Hepatic stellate cell (primary cell): ENCODE results near the gene C3orf22.
"Not testable (repeated sequence)": the region's sequence is repeated elsewhere in the genome, so short reads cannot be mapped to it uniquely, and the experiment has no call there.

Source experiments
- DNase-seq: peaks from one replicate; pipeline ENCODE4 v3.0.0; 2011; ENCODE audit warnings: low spot score

Gene C3orf22

DNA sequence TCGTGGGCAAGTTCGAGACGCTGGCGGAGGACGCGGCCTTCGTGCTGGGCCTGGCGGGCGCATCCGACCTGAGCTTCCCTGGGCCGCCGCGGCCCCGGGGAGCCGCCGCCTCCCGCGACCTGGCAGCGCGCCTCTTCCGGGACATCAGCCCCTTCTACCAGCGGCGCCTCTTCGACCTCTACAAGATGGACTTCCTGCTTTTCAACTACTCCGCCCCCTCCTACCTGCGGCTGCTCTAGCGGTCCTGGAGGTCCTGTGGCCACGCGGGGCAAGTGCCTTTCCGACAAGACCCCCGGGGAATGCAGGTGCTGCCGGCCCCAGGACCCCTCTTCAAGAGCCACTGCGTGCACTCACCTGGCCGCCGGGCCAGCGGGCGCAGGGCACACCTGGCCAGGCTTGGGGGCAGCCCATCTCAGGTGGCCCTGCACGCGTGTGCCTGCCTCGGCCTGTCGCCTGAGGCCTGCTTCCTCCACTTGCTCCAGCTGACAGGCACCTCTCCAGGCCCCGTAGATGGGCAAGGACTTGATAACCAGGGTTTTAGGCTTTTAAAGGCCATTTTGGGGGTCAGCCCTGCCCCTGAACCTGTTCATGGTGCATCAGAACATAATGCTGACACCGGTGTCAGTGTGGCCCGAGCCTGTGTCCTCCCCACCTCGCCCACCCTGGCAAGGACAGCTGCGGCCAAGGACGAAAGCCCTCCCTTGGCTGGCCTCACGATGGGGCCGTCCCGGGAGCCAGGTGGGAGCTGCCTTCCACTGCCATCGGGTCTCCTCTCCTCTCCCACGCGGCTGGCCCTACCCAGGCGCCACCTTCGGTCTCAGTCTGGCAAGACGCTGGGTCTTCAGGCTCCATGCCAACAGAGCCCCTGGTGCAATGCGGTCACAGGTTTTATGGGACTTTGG, 16.1 kb downstream of the C3orf22 start:
- no peak for DNase-seq

DNA sequence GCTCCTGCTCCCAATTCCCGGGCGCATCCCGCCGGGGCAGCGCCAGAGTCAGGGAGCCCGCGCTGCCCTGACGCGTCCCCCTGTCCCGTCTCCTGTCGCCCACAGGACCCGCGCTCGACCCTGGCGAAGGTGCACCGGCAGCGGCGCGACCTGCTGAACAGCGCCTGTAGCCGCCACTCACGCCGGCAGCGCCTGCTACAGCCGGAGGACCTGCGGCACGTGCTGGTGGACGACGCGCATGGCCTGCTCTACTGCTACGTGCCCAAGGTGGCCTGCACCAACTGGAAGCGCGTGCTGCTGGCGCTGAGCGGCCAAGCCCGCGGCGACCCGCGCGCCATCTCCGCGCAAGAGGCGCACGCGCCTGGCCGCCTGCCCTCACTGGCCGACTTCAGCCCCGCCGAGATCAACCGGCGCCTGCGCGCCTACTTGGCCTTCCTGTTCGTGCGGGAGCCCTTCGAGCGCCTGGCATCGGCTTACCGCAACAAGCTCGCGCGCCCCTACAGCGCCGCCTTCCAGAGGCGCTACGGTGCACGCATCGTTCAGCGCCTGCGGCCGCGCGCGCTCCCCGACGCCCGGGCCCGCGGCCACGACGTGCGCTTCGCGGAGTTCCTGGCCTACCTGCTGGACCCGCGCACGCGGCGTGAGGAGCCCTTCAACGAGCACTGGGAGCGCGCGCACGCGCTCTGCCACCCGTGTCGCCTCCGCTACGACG, 16.9 kb downstream of the C3orf22 start:
- no peak for DNase-seq

DNA sequence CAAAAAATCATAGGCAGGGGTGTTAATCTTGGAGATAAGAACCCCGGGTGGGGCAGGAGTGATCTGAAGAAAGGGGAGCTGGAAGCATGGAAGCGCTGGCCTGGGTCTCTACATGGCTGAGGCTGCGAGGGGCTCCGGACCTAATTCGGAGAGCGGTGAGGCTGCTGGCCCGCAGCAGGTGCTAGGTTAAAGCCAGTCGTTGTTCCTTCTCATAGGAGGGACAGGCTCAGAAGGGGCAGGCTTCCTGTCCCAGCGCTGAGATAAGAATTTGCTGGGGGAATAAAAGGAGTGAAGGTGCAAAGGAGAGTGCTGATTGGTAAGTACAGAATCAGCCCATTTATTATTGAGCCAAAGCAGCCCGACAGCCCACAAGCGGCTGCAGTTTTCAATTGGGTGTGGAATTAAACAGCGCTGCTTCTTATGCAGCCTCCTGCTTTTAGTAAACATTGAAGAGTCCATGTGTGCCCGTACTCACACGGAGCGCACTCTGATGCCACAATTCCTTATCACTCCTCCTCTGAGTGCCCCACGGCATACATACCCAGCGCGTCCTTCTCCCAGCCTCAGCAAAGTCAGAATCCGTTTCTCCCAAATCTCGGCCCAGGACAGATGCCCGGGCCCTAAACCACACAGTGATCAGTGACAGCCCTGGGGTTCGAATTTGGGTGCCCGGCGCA, 17.6 kb downstream of the C3orf22 start:
- DNase-seq, result no peak

DNA sequence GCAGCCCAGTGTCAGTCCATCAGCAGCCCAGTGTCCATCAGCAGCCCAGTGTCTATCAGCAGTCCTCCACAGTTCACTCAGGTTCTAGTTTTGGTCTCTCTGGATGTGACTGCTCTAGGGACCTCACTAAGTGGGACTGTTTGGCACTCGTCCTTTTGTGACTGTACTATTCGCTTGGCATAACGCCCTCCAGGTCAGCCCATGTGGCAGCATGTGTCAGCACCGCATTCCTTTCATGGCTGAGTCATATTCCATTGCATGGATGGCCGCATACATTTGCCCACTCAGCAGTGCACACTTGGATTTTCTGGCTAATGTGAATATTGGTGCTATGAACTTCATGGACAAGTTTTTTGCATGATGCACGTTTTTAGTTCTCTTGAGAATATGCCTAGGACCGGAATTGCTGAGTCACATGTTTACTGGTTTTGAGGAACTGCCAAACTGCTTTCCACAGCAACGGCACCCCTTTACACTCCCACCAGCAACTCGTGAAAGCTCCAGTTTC, 18.3 kb downstream of the C3orf22 start:
- peak; percentile 89 for DNase-seq

DNA sequence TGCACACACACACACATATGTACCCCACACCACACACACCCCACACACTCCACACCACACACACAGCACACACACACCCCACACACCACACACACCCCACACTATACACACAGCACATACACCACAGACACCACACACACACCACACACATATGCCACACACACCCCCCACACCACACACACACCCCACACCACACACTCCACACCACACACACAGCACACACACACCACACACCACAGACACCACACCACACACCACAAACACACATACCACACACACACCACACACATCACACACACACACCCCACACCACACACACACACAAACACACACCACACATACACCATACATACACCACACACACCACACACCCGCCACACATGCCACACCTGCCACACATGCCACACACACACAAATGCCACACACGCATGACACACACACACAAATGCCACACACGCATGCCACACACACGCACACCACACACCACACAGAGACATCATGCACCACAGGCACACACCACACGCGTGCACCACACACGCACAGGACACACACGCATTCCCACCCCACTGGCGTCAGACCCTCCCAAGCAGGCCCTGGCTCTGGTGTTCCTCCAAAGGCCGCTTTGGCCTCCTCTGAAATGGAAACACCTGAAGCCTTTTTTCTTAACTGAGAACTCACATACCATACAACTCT, 19.0 kb downstream of the C3orf22 start:
- no peak for DNase-seq

DNA sequence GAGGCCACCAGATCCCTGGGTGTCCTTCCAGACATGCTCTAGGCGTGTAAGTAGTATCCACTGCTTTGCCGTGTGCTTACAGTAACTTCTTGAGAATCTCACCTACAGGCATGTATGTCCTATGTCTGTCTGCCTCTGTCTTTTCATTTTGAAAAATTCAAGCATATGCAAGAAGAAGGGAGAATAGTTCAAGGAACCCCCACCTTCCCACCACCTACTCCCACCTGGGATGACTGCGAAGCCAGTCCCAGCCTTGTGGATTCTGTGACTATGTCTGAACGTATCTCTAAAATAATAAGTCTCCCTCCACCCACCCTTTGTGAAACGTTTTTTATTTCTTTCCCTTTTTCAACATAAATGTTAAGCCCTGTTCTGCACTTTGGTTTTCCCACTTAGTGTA, 19.8 kb downstream of the C3orf22 start:
- no peak for DNase-seq

DNA sequence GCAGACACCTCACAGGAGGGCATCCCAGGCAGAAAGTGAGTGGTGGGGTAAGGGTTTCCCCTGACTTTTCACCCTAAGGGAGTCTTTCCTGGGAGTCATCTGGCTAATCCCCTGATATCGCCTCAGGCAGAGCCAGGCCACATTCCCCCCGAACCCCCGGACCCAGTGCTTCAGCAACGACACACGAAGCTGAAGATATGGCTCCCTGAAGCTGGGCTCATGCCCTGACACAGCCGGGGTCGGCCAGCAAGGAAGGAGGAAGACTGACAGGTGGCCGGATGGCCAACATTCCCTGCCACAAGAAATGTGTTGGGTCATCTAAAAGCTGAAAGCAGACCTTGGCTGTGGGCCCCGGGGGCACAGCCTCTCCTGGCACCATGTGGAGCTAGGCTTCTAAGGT, 20.4 kb downstream of the C3orf22 start:
- no peak for DNase-seq

DNA sequence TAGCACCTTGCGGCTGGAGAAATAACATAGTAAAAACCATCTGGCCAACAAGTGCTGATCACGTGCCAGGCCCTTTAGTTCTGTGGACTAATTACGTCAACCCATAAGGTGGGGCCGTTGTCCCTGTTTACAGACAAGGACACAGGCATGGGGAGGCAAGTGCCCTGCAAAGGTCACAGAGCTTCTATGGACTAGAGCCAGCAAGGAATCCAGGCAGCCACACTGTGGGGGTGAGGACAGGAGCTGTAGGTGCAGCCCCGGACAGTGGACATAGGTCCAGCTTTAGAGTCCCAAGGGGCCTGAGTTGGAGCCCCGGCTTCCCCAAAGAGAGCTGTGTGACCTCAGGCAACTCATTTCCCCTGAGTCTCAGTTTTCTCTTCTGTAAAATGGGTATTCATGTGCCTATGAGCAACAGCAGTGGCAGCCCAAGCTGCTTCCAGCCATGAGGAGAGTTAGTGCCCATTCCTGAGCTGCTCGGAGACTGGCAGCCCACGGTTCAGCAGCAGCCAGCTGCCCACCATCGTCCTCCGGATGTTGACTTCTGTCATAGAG, 20.9 kb downstream of the C3orf22 start:
- DNase-seq, result no peak

DNA sequence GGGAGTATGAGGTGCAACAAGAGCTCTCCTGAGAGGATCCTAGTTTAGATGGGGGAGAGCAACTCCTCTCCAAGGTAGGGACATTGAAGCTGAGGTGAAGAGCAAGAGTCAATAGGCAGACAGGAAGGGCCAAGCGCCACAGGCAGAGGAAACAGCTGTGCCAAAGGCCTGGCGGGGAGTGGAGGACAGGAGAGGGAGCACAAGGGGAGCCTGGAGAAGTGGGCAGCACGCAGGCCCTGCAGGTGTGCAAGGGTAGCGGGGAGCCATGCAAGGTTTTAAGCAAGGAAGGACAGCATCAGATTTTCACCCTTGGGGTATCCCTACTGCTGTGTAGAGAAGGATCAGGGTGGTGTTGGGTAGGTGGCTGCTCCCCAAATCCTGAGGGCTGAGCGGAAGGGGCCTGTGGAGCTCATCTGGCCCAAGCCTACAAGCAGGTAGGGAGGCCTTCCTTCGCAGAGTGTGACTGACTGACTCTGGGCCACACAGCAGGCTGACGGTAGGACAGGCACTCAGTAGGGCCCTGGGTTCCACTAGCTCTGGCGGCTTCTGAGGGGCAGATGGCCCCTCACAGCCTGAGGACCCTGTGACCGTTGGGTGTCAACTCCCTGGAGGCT, 21.5 kb downstream of the C3orf22 start:
- DNase-seq, result no peak

DNA sequence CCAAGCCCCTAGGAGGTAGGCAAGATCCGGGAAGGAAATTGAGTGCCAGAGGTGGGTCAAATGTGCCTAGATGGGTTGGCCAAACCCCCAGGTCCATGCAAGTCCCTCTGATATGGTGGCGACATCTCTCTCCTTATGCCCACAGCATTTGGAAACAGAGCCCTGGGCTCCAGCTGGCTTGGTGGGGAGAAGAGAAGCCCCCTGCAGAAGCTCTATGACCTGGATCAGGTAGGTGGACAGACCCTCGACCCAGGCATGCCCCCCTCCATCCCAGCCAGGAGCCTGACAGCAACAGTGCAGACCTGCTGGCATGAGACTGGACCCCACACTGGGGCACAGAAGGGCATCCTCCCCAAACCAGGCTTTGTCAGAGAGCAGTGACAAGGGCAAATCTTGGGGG, 22.6 kb downstream of the C3orf22 start:
- DNase-seq, result no peak

DNA sequence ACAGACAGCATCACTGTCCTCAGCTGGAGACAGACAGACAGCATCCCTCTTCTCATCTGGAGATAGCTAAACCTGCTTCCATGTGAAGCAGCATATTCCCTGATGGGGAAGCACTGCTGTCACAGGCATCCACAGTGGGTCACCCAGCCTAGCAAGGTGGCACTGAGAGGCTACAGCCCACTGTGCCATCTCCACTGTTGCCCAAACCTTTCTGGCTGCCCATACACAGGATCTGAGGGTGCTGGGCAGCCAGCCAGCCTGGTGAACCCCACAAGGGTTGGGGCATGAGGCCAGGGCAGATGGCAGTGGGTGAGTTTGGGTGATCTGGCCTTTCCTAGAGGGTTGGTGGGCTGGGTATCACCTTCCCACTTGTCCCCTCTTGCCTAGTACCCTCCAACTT, 23.1 kb downstream of the C3orf22 start:
- no peak for DNase-seq

DNA sequence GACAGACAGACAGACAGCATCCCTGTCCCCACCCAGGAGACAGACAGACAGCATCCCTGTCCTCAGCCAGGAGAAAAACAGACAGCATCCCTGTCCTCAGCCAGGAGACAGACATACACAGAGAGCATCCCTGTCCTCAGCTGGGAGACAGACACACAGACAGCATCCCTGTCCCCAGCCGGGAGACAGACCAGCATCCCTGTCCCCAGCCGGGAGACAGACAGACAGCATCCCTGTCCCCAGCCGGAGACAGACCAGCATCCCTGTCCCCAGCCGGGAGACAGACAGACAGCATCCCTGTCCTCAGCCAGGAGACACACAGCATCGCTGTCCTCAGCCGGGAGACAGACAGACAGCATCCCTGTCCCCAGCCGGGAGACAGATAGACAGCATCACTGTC, 24.0 kb downstream of the C3orf22 start:
- DNase-seq, result not testable (repeated sequence)

DNA sequence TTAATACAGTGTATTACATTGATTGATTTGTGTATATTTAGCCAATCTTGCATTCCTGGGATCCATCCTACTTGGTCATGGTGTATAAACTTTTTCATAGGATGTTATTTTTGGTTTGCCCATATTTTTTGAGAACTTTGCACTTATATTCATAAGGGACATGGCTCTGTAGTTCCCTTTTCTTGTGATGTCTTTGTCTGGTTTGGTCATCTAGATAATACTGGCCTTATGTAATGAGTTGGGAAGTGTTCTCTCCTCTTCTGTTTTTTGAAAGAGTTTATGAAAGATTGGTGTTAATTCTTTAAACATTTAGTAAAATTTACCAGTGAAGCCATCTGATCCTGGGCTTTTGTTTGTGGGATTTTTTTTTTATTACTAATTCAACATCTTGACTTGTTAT, 25.2 kb downstream of the C3orf22 start:
- no peak for DNase-seq

DNA sequence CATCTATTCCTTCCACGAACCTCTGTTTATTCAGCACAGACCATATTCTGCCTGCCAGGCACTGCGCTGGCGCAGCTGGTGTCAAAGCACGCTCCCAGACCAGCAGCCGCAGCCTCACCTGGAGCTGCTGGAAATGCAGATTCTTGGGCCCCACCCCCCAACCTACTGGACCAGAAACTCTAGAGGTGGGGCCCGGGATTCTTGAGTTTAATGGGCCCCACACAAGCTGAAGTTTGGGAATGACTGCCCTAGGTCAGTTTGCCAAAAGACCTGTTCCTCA, 27.7 kb downstream of the C3orf22 start:
- no peak for DNase-seq

DNA sequence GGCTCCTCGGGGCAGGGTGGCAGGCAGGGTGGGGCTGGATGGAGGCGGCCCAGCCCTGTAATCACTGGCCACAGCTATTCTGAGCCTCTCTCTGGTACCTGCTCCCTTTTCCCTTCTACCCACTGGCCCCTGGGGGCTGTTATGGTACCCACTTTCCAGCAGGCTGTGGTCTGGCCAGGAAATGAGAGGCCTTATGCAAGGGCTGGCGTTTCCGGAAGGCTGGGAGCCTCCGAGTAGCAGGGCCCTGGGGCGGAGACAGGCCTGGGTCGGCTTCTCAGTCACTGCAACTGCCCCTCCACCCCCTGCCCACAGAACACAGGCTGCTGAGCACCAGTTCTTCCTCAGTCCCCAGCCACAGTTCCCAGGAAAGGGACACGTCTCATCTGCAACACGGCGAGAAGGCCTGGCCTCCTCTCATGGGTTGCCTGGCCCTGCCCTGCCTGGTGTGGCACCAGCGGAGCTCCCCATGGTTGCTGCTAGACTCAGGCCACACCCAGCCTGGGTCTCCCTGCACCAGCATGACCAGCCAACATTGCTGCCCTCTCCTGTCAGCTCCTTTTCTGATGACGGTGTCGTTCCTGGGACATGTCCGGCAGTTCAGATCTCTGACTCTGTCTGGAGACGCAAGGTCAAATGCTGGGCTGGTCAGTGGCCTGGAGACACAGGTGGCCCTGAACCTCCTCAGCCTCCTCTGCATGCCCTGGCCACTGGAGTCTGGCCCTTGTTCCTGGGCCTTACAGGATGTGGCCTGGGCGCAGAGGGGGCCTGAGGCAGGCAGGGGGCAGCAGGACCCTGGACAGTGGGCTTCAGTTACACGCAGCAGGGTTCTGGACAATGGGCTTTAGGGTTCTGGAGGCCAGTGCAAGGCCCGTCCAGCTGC, 28.3 kb downstream of the C3orf22 start:
- DNase-seq, result no peak

DNA sequence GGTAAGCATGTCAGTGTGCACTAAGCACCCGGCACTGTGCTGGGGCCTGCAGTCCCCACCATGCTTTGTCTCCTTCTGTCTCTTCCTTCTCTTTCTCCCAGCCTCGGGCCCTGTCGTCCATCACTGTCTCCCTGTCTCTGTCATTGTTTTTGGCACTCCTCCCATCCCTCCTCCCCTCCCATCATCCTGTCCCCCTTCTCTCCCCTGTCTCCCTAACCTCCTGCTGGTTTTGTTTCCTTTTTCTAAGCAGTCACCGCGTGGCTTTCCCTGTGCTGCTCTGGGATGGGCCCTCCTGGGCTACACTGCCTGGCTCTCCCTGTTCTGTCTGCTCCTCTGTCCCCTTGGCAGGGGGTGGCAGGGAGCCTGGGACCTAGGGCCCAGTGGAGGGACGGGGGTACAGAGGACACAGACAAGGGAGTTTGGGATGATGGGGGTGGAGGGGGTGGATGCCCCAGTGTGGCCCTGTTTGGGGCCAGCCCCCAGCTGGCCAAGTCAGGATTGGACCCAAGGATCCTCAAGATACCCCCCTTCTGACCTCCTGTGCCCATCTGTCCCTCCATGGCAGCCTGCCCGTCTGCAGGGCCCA, 29.1 kb downstream of the C3orf22 start:
- no peak for DNase-seq

DNA sequence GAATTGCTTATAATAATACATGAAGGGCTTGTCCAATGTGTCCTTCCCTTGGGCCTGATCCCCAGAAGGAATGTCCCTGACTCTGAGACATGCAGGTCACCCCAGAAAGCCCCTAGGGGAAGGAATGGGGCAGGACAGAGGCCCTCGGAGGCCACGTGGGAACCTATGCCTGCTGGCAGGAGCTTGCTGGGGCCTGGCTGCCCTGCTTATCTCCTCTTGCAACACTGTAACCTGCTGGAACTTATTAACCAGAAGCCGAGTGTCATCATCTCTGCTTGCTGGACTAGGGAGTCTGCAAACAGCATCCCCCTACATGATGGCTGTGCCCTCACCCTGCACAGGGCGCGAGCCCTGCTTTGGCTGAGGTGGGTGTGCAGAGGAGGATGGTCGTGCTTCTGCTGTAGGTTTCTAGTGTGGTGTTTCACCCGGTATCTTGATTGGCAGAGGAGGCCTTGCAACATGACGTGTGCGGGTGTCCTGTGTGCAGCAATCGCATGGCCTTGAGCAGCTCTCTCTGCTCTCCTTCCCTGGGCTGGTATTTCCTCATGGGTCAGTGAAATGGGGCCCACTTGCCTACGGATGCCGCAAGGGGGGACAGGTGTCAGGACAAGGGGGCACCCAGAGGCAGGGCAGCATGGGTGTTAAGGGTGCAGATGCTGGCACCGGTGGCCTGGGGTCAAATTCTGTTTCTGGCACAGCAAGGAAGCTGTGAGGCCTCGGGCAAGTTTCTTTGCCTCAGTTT, 29.8 kb downstream of the C3orf22 start:
- no peak for DNase-seq

DNA sequence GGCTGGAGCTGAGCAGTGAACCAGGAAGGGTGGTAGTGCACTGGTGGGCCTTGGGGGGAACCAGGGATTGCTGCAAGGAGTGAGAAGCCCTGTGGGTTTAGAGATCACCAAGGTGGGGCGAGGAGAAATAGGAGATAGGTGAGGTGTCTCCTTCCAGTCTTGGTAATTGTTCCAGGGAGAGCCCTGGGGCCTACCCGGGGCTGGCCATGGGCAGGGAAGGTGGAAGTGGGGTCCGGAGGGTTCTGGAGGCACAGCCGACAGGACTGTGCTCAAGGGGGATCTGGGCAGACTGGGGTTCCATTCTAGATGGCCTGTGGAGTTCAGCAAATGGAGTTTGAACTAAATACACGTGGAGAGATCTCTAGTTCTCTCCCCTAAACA, 30.3 kb downstream of the C3orf22 start:
- DNase-seq, result no peak

DNA sequence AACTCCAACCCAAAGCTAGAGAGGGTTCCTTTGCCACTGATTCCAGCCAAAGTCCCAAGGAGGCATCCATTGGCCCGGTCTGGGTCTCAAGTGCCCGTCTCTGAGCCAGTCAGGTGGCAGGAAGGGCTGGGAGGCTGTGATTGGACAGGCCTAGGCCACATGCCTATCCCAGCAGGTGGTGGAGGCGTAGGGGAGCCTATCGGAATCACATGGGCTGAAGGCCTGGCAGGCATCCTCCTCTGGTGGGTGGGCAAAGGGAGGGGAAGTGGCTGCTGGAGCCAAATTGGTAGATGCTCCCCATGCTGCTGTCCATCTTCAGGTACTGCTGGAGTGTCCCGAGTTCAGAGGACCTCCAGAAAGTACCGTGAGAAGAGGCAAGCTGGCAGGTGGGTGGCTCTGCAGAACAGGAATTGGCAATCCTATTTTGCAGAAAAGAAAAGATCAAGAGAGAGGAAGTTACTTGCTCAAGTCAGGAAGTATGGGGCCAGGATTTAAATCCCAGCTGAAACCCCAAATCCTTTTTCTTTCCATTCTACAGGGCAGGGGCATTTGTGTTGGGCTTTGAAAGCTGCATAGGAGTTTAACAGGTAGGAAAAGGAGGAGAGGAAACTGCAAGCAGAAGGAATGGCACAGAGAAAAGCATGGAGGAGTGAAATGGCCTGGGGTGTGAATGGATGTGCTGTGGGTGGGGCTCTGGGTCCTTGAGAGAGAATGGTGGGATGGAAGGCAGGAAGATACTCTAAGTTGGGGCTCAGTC, 31.1 kb downstream of the C3orf22 start:
- DNase-seq, result no peak
